Measurements from ENCODE around the gene ADH1A.
"Not testable (repeated sequence)": the region's sequence is repeated elsewhere in the genome, so short reads cannot be mapped to it uniquely, and the experiment has no call there.

The ADH1A gene

GRCh38 chr4:99276417-99276816, 14.4 kb downstream of the ADH1A start:
- no peak for DNase-seq

GRCh38 chr4:99275885-99276284, 14.9 kb downstream of the ADH1A start:
- no peak for DNase-seq

DNA sequence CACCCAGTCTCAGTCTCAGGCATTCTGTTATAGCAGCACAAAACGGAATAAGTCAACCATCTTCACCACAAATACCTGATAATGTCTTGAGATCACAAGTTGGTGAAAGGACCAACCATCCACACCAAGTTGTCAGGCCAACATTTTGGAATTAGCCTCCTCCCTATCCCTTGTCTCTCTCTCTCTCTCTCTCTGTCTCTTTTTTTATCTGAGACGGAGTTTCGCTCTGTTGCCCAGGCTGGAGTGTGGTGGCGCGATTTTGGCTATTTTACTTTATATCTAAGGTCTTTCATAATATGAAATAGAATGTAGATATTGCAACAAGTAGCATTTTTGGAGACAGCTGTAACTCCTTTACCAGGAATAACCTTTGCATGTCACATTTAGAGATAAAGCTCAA, 15.7 kb downstream of the ADH1A start:
- DNase-seq: no peak

DNA sequence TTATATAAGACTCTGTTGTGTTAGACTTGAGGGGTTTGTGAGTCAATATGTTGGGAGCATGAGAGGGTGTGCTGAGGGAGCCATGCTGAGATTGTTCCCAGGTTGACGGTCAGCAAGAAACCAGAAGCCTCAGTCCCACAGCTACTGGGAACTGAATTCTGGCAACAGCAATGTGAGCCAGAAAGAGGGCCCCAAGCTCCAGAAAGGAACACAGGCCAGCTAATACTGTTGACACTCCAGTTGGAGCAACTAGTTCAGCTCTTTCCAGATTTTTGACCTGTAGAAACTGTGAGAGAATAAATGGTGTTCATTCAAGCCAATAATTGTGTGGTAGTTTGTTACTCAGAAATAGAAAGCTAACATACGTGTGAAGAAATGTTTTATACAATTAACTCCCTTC, 17.1 kb downstream of the ADH1A start:
- no peak for DNase-seq

DNA sequence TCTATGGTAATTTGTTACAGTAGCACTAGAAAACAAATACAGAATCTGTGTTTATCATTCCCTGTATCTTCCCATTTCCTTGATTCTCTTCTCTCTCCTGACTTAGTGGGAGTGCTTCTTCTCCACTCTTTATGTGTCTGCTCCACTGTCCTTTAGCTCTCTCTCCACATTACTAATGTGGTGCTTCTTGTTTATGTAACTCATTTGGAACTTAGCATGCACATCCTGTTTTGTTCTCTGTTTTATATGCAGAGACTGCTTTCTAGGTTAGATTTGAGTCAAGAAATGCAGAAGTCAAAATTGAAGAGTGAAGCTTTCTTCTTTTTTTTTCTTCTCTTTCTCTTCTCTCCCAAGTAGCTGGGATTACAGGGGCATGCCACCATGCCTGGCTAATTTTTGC, 25.9 kb downstream of the ADH1A start:
- DNase-seq: no peak

GRCh38 chr4:99252746-99253145, 38.0 kb downstream of the ADH1A start:
- DNase-seq: no peak

GRCh38 chr4:99248714-99249113, 42.1 kb downstream of the ADH1A start:
- DNase-seq: no peak

GRCh38 chr4:99235955-99236354, 54.8 kb downstream of the ADH1A start:
- no peak for DNase-seq

DNA sequence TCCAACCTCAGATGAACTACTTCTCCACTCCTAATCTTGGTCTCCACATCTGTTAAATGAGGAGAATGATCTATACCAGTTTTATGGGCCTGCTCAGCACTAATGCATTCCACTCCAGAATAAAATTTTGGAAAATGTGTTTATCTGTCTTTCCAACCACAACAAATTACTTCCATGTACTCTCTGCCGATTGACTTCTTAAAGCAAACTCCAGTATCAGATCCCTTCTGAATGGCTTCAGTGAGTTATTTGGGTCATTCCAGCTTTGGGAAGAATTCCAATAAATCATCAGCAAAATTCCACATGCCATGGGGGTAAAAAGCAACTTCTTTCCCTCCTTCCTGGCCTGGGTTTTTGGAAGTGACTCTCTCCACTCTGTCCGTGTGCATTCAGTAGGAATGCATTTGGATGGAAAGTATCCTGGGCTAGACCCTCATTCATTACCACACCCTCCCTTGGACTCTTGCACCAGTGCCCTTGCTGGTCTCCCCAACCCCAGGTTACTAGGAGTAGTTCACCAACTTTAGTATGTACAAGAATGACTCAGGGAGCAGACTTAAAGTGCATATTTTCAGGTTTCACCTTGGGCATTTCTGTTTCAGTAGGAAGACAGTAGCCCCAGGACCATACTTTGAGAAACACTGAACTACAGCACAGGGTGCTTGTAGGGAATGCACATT, 56.3 kb downstream of the ADH1A start:
- DNase-seq: no peak

GRCh38 chr4:99233397-99233796, 57.4 kb downstream of the ADH1A start:
- DNase-seq: not testable (repeated sequence)

DNA sequence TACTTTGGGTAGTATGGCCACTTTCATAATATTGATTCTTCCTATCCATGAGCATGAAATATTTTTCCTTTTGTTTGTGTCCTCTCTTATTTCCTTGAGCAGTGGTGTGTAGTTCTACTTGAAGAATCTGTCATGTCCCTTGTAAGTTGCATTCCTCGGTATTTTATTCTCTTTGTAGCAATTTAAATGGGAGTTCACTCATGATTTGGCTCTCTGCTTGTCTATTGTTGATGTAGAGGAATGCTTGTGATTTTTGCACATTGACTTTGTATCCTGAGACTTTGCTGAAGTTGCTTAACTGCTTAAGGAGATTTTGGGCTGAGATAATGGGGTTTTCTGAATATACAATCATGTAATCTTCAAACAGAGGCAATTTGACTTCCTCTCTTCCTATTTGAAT, 62.1 kb downstream of the ADH1A start:
- DNase-seq: not testable (repeated sequence)

DNA sequence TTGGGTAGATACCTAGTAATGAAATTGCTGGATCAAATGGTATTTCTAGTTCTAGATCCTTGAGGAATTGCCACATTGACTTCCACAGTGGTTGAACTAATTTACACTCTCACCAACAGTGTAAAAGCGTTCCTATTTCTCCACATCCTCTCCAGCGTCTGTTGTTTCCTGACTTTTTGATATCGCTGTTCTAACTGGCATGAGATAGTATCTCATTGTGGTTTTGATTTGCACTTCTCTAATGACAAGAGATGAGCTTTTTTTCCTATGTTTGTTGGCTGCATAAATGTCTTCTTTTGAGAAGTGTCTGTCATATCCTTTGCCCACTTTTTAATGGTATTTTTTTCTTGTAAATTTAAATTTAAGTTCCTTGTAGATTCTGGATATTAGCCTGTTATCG, 63.1 kb downstream of the ADH1A start:
- DNase-seq: not testable (repeated sequence)

Measured in activated naive CD4-positive, alpha-beta T cell (primary cell).